Heart right ventricle (tissue), 16 donors: Measurements from ENCODE around the gene SMPDL3A. TPM values are rescaled to one million over a fixed set of nuclear protein-coding genes. Genes with fewer than 3 reads are reported as not detected.

Source experiments
- ATAC-seq, 8 donors: fragments of 200-7000 bp; cut with Tn5 transposase; one replicate each; pipeline ENCODE4 v1.9.1; 2020; ENCODE audit warnings: mild to moderate bottlenecking in 8 of 8, moderate library complexity in 8 of 8, moderate number of reproducible peaks in 1 of 8
- DNase-seq, 2 donors: peaks; one replicate each; pipeline ENCODE4 v3.0.0-alpha.2; 2020
- H3K27ac ChIP-seq, 10 donors: fragments of 200-600 bp; sonication (generic) in 2 of 10; one replicate each; pipeline versions ENCODE4 v1.5.0 to v1.8.0; 2020 to 2022; ENCODE audit warnings: mild to moderate bottlenecking in 3 of 10
- H3K27me3 ChIP-seq, 7 donors: fragments of 200-600 bp; one replicate each; pipeline ENCODE4 v1.8.0; 2021 to 2022; ENCODE audit warnings: mild to moderate bottlenecking in 2 of 7
- H3K36me3 ChIP-seq, 9 donors: fragments of 200-600 bp; sonication (generic) in 1 of 9; one replicate each; pipeline versions ENCODE4 v1.5.0 to v1.8.0; 2020 to 2022; ENCODE audit warnings: mild to moderate bottlenecking in 2 of 9
- H3K4me1 ChIP-seq, 9 donors: fragments of 200-600 bp; sonication (generic) in 1 of 9; one replicate each; pipeline versions ENCODE4 v1.5.0 to v1.8.0; 2020 to 2022; ENCODE audit warnings: mild to moderate bottlenecking in 4 of 9
- H3K4me3 ChIP-seq, 10 donors: fragments of 200-600 bp; sonication (generic) in 2 of 10; one replicate each; pipeline versions ENCODE4 v1.5.0 to v1.8.0; 2020 to 2022; ENCODE audit warnings: mild to moderate bottlenecking in 7 of 10, moderate library complexity in 2 of 10
- H3K9me3 ChIP-seq, 11 donors: fragments of 200-600 bp in 10 of 11; sonication (generic) in 2 of 11; one replicate each; pipeline versions ENCODE4 v1.5.0 to v1.8.0; 2013 to 2022; ENCODE audit warnings: mild to moderate bottlenecking in 2 of 11, control low read depth in 1 of 11, moderate library complexity in 1 of 11
- WGBS, 2 donors: extraction: QIAGEN DNeasy Blood & Tissue Kit; methylation state at CpG; one replicate each; pipeline ENCODE4 v1.1.7; 2013; ENCODE audit warnings: inconsistent platforms in 1 of 2; 5-methylcytosine and 5-hydroxymethylcytosine counted together
- intact Hi-C, 10 donors: fragments of 100-400 bp; cut with DNase I; formaldehyde crosslinking; loops; one replicate each; pipeline versions ENCODE4 v1.11.1 to v1.14.2; 2022
- polyA plus RNA-seq, 2 donors: library from polyadenylated mRNA; stranded (reverse); fragments of 200-250 nt; gene quantifications; one replicate each; pipeline ENCODE4 v1.2.3, GENCODE V29; 2013
- total RNA-seq, 10 donors: library from RNA; stranded (reverse); fragmentation: NEBNext Ultra II Directional in 3 of 10; extraction: Animal tissue kit (Norgen Biotek cat#: 25700) in 3 of 10; gene quantifications; one replicate each; pipeline versions ENCODE4 v1.2.1 to v1.2.4, GENCODE V29; 2021 to 2023
- TF ChIP-seq, protein P1 (sequence below), 9 donors: fragments of 200-600 bp; sonication (generic) in 2 of 9; IDR thresholded peaks; one replicate each; pipeline versions ENCODE4 v1.5.0 to v1.8.0; 2021 to 2022; ENCODE audit warnings: antibody characterized with exemption in 9 of 9, mild to moderate bottlenecking in 5 of 9, moderate library complexity in 1 of 9
- donor health status: Arrhythmogenic right ventricular cardiomyopathy.
- donor health status: ischemic (EF 13 %, LVEDD 7.1; RV severe dilation, severe dysfunction).
- donor health status: healthy with polysubstance abuse.
- donor health status: DM: no; HTN: yes; CAD: no.
- donor health status: DM: no; HTN: no; CAD: no.
- donor health status: ischemic (EF 25% LVEDD 6.9; RV normal size, moderate dysfunction).
- donor health status: ischemic (EF 25% LVEDD 5.7; RV mildly dilated, moderate dysfunction).
- donor health status: healthy.
- donor health status: DM: yes; HTN: yes; CAD: no.
- donor health status: Ischemic cardiomyopathy.
- donor health status: ischemic (EF 35%, LVEDD 5.7; RV mildly dilated, moderate dysfunction).
- donor health status: nonischemic (EF 11% LVEDD 7.7; RV severe dilation, severe dysfunction).
- donor health status: DM: yes; HTN: yes; CAD: no.
- donor health status: PGD.
- donor health status: ischemic (EF 29% LVEDD 5.4; RV normal size, mild dysfunction).
- donor health status: nonischemic (EF 23%, LVEDD 6.1; RV moderate dilation, normal function).

The SMPDL3A gene
- total and polyA plus RNA-seq, 12 donors, result 2.5 to 6.7 (median 3.9) TPM

DNA sequence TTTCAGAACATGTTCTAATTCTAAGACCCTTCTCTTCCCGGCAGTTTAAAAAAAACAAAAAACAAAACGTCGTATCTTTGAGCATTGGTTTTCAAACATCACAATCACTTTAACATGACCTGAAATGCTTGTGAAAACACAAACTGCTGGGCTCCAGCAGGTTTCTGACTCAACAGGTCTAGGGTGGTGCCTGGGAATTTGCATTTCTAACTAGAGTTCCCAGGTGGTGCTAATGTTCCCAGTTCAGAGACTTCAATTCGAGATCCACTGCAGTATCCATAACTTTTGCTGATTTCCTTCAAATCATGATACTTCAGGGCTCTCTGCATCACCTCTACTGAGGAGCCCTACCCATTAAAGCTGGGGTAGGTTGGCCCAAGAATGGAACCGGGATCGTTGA lies 850 bp upstream of the SMPDL3A start:
- TF ChIP-seq, protein P1, sequence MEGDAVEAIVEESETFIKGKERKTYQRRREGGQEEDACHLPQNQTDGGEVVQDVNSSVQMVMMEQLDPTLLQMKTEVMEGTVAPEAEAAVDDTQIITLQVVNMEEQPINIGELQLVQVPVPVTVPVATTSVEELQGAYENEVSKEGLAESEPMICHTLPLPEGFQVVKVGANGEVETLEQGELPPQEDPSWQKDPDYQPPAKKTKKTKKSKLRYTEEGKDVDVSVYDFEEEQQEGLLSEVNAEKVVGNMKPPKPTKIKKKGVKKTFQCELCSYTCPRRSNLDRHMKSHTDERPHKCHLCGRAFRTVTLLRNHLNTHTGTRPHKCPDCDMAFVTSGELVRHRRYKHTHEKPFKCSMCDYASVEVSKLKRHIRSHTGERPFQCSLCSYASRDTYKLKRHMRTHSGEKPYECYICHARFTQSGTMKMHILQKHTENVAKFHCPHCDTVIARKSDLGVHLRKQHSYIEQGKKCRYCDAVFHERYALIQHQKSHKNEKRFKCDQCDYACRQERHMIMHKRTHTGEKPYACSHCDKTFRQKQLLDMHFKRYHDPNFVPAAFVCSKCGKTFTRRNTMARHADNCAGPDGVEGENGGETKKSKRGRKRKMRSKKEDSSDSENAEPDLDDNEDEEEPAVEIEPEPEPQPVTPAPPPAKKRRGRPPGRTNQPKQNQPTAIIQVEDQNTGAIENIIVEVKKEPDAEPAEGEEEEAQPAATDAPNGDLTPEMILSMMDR (IDR thresholded peaks at IDR 0.05), result no peak
- WGBS, 2 donors, result 52 to 54% methylated on average over 6 of the region's 6 CpGs
- intact Hi-C loops, result no loop called here
- ATAC-seq, result no peak
- no peaks in the 10 kb centered on the region for H3K36me3 ChIP-seq
- peak overlapping the region in 4 of 10 donors; percentile 82 to 94 (median 89) for H3K27ac ChIP-seq
- H3K9me3 ChIP-seq, result no peaks in the 10 kb centered on the region
- H3K27me3 ChIP-seq, result peaks cover 0 to 5% (median 0%) of the 10 kb centered on the region in 7 donors
- H3K4me3 ChIP-seq, result peak overlapping the region in 2 of 10 donors; percentile 74 to 75
- DNase-seq, result no peak
- H3K4me1 ChIP-seq, result peaks cover 0 to 32% (median 17%) of the 10 kb centered on the region in 9 donors

DNA sequence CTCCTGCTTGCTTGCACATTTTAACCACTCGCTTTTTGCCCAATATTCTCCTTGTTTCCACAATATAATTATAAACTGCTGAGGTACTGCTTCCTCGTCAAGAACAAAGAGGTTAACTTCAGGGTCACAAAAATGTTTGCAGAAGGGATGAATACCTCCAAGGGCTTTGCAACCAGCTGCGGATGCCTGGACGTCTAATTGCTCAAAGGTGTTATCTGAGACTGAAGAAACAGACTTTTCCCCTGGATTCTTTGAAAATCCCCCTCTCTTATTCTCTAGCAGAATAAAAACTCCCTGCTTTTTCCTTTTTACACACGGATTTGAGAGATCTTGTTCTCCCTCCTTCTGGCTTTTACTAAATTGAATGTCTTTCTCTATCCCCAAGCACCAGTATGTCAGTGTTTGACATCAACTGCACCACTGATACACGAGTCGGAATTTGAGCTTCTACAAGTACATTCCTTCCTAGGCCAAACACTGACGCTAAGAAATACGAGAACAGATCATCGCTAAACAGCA lies 336 bp upstream of the SMPDL3A start:
- intact Hi-C loops, result no loop called here
- H3K4me1 ChIP-seq, result peaks cover 0 to 32% (median 17%) of the 10 kb centered on the region in 9 donors
- H3K4me3 ChIP-seq, result peak overlapping the region; percentile 60 to 93 (median 80)
- WGBS, 2 donors, result 18 to 21% methylated on average over 10 of the region's 10 CpGs
- H3K27ac ChIP-seq, result peak overlapping the region; percentile 82 to 94 (median 94)
- TF ChIP-seq, protein P1 (IDR thresholded peaks at IDR 0.05), result no peak
- no peaks in the 10 kb centered on the region for H3K9me3 ChIP-seq
- peaks cover 0 to 5% (median 0%) of the 10 kb centered on the region in 7 donors for H3K27me3 ChIP-seq
- no peaks in the 10 kb centered on the region for H3K36me3 ChIP-seq
- DNase-seq, result no peak
- no peak for ATAC-seq

DNA sequence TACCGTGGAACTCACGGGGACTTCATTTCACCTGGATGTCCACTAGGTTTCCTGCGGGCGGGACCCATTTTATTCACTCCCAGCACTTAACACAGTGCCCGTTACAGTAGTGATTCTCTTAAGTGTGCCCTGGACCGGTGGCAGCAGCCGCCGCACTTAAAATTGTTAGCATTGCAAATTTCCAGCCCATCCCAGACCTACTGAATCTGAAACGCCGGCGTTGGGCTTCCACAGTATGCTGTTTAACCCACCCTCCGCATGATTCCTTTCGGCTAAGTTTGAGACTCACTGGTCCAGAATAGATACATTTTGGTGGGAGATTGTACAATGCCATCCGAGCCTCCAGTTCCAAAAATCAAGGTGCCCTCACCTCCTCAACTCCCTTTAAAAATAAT lies 967 bp downstream of the SMPDL3A start:
- TF ChIP-seq, protein P1 (IDR thresholded peaks at IDR 0.05), result no peak
- H3K4me1 ChIP-seq, result peaks cover 0 to 32% (median 17%) of the 10 kb centered on the region in 9 donors
- no peaks in the 10 kb centered on the region for H3K9me3 ChIP-seq
- H3K27me3 ChIP-seq, result peaks cover 0 to 5% (median 0%) of the 10 kb centered on the region in 7 donors
- H3K27ac ChIP-seq, result peak overlapping the region; percentile 82 to 94 (median 94)
- DNase-seq, result no peak
- H3K4me3 ChIP-seq, result peak overlapping the region; percentile 60 to 93 (median 80)
- 3 to 5% methylated on average over 14 of the region's 14 CpGs for WGBS, 2 donors
- peak in 5 of 8 donors; percentile 12 to 67 (median 57) for ATAC-seq
- intact Hi-C loops, result no loop called here
- no peaks in the 10 kb centered on the region for H3K36me3 ChIP-seq

DNA sequence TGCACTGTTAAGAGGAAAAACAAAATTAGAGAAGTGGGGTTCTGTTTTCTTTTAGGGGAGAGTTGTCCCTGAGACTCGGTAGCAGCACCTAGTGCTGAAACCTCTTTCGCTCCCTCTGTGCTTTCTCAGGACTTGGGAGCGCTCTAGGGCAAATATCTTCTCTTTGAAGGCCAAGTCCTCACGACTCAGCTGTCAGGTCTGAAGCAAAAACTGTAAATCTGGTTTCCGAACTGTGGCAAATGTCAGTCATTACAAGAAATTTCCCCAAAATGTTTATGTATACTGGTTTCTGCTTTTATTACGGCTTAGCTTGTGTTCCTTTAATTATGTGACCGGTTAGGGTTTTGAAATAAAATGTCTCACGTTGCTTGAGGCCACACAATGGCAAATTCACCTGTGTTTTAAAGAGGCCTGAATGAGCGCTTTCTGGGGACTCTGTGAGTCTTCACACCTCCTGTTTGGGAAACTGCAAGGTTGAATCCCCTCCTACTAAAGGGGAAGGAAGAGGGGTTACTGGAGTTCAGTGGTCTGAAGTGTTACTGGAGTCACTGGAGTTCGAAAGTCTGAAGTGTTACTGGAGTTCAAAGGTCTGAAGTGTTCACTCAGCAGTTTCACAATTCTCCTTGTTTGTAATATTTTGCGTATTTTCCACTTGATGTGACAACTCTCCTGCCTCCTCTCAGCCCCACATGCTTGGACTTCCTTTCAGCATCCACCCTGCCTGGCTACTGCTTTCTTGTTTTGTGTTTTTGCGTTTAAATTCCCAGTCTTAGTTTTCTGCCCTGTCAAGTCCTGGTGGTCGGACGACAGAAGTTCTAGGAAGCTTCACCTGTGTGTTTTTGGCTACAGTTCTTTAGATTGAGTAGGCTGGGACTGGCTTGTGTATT lies 1.6 kb downstream of the SMPDL3A start:
- Histone ChIP-seq H3K36me3 (no peaks in the 10 kb centered on the region), H3K27ac (peak overlapping the region; percentile 82 to 94 (median 94)), H3K4me3 (peak overlapping the region in 9 of 10 donors; percentile 69 to 93 (median 80)), H3K9me3 (no peaks in the 10 kb centered on the region), H3K4me1 (peaks cover 0 to 32% (median 17%) of the 10 kb centered on the region in 9 donors), H3K27me3 (peaks cover 0 to 5% (median 0%) of the 10 kb centered on the region in 7 donors)
- intact Hi-C loops, result no loop called here
- DNase-seq (no peak), ATAC-seq (peak in 3 of 8 donors; percentile 39 to 50 (median 43))
- TF ChIP-seq, protein P1 (IDR thresholded peaks at IDR 0.05), result no peak
- WGBS, 2 donors, result 57 to 58% methylated on average over 14 of the region's 14 CpGs
